HL-60 (cell line): ENCODE data around the gene SLC24A1.

ENCODE experiments used
- DNase-seq, 2 experiments: peaks; one replicate each; pipeline ENCODE4 v3.0.0-alpha.2; 2010 to 2020; ENCODE audit warnings: low read depth in 1 of 2, low spot score in 1 of 2
- H3K27ac ChIP-seq: fragments of 250-450 bp; sonication (Bioruptor Pico); replicated peaks from 2 replicates; pipeline ENCODE4 v1.5.1; 2020; ENCODE audit warnings: mild to moderate bottlenecking, moderate library complexity
- H3K27me3 ChIP-seq: fragments of 250-450 bp; sonication (Bioruptor Pico); 2 replicates; pipeline ENCODE4 v1.5.1; 2021; ENCODE audit warnings: mild to moderate bottlenecking, moderate library complexity; ENCODE audit not compliant: insufficient read depth, poor library complexity, severe bottlenecking
- H3K4me3 ChIP-seq: replicated peaks from 2 replicates; pipeline ENCODE4 v1.5.1; 2011; ENCODE audit warnings: mild to moderate bottlenecking, control low read depth, low read length; ENCODE audit not compliant: insufficient read depth
- CTCF ChIP-seq: IDR thresholded peaks from one replicate; pipeline ENCODE4 v1.5.1; 2011; ENCODE audit warnings: low read length, control low read depth, inconsistent platforms; ENCODE audit not compliant: insufficient read depth
- GABPA ChIP-seq: IDR thresholded peaks from 2 replicates; pipeline ENCODE4 v1.6.1; 2012; ENCODE audit warnings: low read depth
- POLR2AphosphoS5 ChIP-seq: IDR thresholded peaks from 2 replicates; pipeline ENCODE4 v1.6.1; 2012; ENCODE audit warnings: low read depth
- SPI1 ChIP-seq: IDR thresholded peaks from 2 replicates; pipeline ENCODE4 v1.6.1; 2012; ENCODE audit warnings: low read depth, mild to moderate bottlenecking, borderline replicate concordance
- TF ChIP-seq, protein P1 (sequence below): IDR thresholded peaks from 2 replicates; pipeline ENCODE4 v1.6.1; 2012; ENCODE audit warnings: low read depth; ENCODE audit not compliant: insufficient replicate concordance

SLC24A1 gene

DNA sequence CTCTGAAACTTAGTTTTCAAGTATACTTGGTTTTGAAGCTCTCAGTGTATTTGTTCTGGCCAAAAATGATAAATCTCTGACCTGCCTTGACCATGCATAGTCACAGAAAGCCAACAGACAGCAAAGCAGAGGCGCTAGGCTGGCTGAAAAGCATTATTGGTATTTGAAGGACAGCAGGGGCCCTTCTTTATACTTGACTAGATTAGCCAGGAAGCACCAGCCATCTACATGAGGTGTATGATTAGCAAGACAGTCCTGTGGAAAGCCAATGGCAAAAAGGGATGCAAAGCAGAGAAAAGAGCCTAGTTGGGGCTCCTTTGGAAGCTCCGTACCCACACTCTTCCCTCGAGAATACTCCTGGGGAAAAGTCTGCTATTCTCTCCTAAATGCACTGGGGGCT is 7.8 kb downstream of the SLC24A1 start:
- DNase-seq = no peak
- no peaks in the 10 kb centered on the region for H3K27me3 ChIP-seq
- no peak for TF ChIP-seq CTCF
- no peak for TF ChIP-seq GABPA

GRCh38 chr15:65630760-65631159 is 9.0 kb downstream of the SLC24A1 start:
- DNase-seq = no peak
- Histone ChIP-seq H3K27ac (no peak overlapping the region), H3K27me3 (no peaks in the 10 kb centered on the region), H3K4me3 (no peak overlapping the region)
- TF ChIP-seq, protein P1, sequence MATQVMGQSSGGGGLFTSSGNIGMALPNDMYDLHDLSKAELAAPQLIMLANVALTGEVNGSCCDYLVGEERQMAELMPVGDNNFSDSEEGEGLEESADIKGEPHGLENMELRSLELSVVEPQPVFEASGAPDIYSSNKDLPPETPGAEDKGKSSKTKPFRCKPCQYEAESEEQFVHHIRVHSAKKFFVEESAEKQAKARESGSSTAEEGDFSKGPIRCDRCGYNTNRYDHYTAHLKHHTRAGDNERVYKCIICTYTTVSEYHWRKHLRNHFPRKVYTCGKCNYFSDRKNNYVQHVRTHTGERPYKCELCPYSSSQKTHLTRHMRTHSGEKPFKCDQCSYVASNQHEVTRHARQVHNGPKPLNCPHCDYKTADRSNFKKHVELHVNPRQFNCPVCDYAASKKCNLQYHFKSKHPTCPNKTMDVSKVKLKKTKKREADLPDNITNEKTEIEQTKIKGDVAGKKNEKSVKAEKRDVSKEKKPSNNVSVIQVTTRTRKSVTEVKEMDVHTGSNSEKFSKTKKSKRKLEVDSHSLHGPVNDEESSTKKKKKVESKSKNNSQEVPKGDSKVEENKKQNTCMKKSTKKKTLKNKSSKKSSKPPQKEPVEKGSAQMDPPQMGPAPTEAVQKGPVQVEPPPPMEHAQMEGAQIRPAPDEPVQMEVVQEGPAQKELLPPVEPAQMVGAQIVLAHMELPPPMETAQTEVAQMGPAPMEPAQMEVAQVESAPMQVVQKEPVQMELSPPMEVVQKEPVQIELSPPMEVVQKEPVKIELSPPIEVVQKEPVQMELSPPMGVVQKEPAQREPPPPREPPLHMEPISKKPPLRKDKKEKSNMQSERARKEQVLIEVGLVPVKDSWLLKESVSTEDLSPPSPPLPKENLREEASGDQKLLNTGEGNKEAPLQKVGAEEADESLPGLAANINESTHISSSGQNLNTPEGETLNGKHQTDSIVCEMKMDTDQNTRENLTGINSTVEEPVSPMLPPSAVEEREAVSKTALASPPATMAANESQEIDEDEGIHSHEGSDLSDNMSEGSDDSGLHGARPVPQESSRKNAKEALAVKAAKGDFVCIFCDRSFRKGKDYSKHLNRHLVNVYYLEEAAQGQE = no peak
- TF ChIP-seq SPI1 = no peak
- TF ChIP-seq POLR2AphosphoS5 = no peak
- TF ChIP-seq CTCF = no peak
- TF ChIP-seq GABPA = no peak

More for the DNA sequence above, 7.8 kb downstream of the SLC24A1 start:
- H3K27ac ChIP-seq = no peak overlapping the region
- no peak overlapping the region for H3K4me3 ChIP-seq

- no peak overlapping the region for H3K27ac ChIP-seq
- DNase-seq = no peak
- H3K27me3 ChIP-seq = no peaks in the 10 kb centered on the region
- no peak overlapping the region for H3K4me3 ChIP-seq
- TF ChIP-seq SPI1 = no peak
- no peak for TF ChIP-seq POLR2AphosphoS5
- TF ChIP-seq, protein P1 = no peak
- TF ChIP-seq CTCF = no peak
- no peak for TF ChIP-seq GABPA
Observed at GRCh38 chr15:65631503-65631902, 9.8 kb downstream of the SLC24A1 start.

- Histone ChIP-seq H3K27ac (no peak overlapping the region), H3K27me3 (no peaks in the 10 kb centered on the region), H3K4me3 (no peak overlapping the region)
- DNase-seq = no peak
- TF ChIP-seq POLR2AphosphoS5 = no peak
- no peak for TF ChIP-seq SPI1
- TF ChIP-seq GABPA = no peak
- no peak for TF ChIP-seq CTCF
- TF ChIP-seq, protein P1 = no peak
Observed at GRCh38 chr15:65632780-65633375, 11.1 kb downstream of the SLC24A1 start.
